Measurements from ENCODE around the gene PCP4.

The PCP4 gene

DNA sequence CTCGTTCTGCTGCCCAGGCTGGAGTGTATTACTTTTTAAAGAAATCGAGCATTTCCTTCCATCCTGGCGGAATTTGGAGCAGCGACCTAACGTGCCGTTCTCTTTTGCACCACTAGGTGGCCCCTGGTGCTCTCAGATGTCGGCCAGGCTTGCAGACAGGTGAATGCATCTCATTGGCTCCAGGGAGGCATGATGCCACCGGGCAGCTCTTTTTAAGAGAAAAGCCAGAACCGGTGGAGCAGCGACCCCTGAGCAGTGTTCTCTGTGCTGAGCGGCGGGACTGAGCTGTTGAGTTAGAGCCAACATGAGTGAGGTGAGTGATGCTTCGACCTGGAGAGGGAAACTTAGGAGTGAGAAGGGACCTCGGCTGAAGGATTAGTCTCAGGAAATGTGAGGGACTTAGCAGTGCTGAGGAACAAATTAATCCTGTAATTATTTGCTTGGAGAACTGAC is at the start of gene PCP4:
PCP4 (plus strand) TSS at position 241 of the 453 bp plus-strand sequence; CDS start at position 305, 64 bp downstream.
- peak; percentile 34 for DNase-seq (ENCODE audit: low read depth)

DNA sequence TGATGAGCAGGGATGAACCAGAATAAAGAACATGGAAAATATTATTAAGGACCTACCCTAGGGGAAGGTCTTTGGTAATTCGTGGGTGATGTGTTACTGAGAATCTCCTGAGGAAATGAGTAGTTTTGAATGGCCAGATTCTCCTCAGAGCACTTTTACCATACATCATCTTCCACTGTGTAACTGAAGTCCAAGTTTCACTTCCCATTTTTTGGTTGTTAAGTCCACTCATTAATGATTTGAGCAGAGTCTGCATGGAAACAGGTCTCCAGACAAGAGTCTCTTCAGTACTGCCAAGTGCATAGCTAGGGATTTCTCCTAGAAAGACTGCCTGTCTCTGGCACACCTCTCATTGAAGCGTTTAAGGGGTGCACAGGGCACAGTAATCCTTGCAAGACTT is 48.7 kb upstream of the PCP4 start:
- no peak for DNase-seq (ENCODE audit: low read depth)

GRCh38 chr21:39822042-39822441 is 45.2 kb upstream of the PCP4 start:
- DNase-seq (ENCODE audit: low read depth): no peak

DNA sequence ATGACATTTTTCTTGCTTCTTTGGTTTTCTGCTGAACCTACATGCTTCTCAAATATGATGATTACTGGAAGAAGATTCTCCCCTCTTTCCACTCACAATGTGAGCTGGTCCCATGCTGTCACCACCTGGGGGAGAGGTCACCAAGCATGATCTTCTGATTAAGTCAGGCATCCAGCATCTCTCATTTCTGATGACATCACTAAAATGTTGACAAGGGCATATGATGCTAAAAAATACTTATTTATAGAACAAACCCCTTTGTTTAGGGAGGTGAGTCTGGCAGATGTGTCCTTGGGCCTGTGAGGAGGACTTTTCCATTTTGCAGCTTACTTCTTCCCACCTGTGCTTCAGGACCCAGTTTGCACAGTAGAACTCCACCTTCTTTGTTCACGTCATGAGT is 42.0 kb upstream of the PCP4 start:
- no peak for DNase-seq (ENCODE audit: low read depth)

- no peak for DNase-seq (ENCODE audit: low read depth)
Measured at GRCh38 chr21:39834543-39834942, 32.7 kb upstream of the PCP4 start.

- no peak for DNase-seq (ENCODE audit: low read depth)
Measured at GRCh38 chr21:39837861-39838359, 29.3 kb upstream of the PCP4 start.

- no peak for DNase-seq (ENCODE audit: low read depth)
Measured at GRCh38 chr21:39840373-39841097, 26.7 kb upstream of the PCP4 start.

DNA sequence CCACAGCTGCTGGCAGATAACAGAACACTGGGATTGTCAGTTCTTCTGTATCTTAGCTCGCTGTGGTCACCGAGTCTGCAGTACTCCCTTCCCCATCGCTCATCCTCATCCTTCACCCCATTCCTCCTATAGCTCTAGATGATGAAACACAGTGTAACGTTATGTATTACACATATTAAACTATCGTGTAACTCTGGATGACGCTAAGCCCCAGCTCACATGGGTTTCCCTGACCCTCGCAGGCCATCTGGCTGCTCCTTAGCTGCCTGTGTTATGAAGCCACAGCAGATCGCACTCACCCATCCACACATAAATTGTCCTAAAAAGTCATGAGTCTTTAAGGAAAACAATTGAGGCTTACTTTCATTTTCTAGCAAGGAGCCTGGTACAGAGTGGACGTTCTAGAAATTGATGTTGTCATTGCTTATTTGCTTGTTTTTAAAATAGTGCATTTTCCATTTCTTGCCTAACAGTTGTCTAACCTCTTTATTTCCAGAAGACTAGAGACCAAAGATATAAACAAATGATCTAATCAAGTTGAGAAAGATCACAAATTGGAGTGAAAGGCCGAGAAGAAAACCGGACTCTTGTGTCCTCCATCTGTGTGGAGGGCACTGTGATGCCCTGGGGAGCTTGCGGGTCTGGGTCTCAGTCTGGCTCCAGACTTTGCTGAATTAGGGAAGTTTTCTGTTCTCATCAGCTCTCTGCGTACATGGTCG is 24.3 kb upstream of the PCP4 start:
- DNase-seq (ENCODE audit: low read depth): no peak

- DNase-seq (ENCODE audit: low read depth): no peak
Measured at GRCh38 chr21:39843483-39843882, 23.8 kb upstream of the PCP4 start.

- no peak for DNase-seq (ENCODE audit: low read depth)
Measured at GRCh38 chr21:39843916-39844315, 23.3 kb upstream of the PCP4 start.

GRCh38 chr21:39845571-39846130 is 21.6 kb upstream of the PCP4 start:
- no peak for DNase-seq (ENCODE audit: low read depth)

- no peak for DNase-seq (ENCODE audit: low read depth)
Measured at GRCh38 chr21:39847877-39848276, 19.4 kb upstream of the PCP4 start.

GRCh38 chr21:39849014-39849655 is 18.1 kb upstream of the PCP4 start:
- DNase-seq (ENCODE audit: low read depth): no peak

DNA sequence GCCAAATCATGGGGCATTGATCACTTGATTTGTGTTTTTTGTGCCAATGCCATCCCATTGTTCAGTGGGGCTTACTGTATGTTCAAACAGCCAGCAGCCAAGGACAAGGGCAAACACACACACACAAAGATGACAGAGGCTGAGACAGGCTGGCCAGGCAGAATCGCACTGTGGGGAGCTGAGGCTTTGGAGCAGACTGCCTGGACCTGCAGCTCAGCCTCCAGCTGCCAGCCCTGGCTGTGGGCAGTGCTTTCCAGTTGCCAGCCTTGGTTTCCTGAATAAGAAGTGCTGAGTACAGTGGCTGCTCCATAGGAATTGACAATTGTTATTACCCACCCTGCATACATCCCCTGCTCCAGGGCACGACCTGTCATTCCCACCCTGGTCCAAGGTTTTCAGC is 16.9 kb upstream of the PCP4 start:
- DNase-seq (ENCODE audit: low read depth): no peak

GRCh38 chr21:39851002-39851618 is 16.1 kb upstream of the PCP4 start:
- DNase-seq (ENCODE audit: low read depth): no peak

- DNase-seq (ENCODE audit: low read depth): no peak
Measured at GRCh38 chr21:39852021-39852721, 15.1 kb upstream of the PCP4 start.

GRCh38 chr21:39852726-39853500 is 14.3 kb upstream of the PCP4 start:
- DNase-seq (ENCODE audit: low read depth): no peak

DNA sequence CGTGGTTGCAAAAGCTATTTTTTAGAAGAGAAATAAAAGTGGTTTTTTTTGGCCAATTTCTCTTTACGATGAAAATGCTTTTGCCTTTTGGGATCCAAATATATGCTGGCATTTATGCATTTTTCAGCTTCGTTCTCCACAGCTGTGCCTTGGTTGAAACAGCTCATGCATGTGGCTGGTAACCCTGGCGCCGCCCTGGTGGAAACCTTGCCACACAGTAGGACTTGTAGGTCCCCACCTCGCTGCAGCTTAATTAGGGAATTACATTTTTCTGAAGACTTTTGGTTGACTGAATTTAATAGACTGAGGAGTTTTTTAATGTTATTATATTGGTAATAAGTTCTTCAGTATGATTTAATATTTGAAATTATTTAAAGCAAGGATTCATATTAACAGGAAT is 12.7 kb upstream of the PCP4 start:
- no peak for DNase-seq (ENCODE audit: low read depth)

- DNase-seq (ENCODE audit: low read depth): no peak
Measured at GRCh38 chr21:39855595-39855994, 11.6 kb upstream of the PCP4 start.

DNA sequence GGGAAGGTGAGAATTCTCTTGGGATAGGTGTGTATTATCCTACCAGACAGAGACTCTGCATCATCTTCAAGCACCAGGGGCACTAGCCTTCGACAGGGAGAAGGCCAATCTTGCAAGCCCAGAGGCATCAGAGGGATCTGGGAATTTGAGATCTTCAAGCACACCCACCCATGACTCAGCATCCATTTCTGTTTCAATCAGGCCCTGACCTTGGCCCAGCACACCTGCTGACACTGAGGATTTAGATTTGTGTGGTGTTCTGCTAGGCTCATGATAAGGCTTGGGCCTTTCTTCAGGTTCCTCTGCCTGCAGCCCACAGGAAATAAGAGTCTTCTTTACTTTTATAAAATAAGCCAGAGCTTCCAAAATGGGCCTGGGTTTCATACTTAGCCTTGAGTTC is 6.6 kb upstream of the PCP4 start:
- no peak for DNase-seq (ENCODE audit: low read depth)

- DNase-seq (ENCODE audit: low read depth): no peak
Measured at GRCh38 chr21:39863111-39863510, 4.1 kb upstream of the PCP4 start.

All from ELR (cell line).